GM23248 (cell line): ENCODE data around the gene HERC4. TPM values are rescaled to one million over a fixed set of nuclear protein-coding genes. Genes with fewer than 3 reads are reported as not detected.
A peak's percentile ranks its signal among the peaks of the same experiment; 100 is the strongest.

Experiments used
- DNase-seq: peaks from one replicate; pipeline ENCODE4 v3.0.0-alpha.2; 2015
- H2AFZ ChIP-seq: fragments of 200-600 bp; sonication (generic); 2 replicates; pipeline ENCODE4 v1.6.1; 2016; ENCODE audit warnings: antibody characterized with exemption
- H3F3A ChIP-seq: fragments of 200-600 bp; sonication (generic); 2 replicates; pipeline ENCODE4 v1.6.1; 2016; ENCODE audit warnings: mild to moderate bottlenecking, antibody characterized with exemption, mixed run types; ENCODE audit not compliant: insufficient read depth
- H3K27ac ChIP-seq: fragments of 200-600 bp; sonication (generic); 2 replicates; pipeline ENCODE4 v1.5.1; 2016; ENCODE audit warnings: mild to moderate bottlenecking
- H3K27me3 ChIP-seq: fragments of 200-600 bp; sonication (generic); replicated peaks from 2 replicates; pipeline ENCODE4 v1.6.1; 2016; ENCODE audit warnings: mild to moderate bottlenecking; ENCODE audit not compliant: insufficient read depth
- H3K36me3 ChIP-seq: fragments of 200-600 bp; sonication (generic); 2 replicates; pipeline ENCODE4 v1.6.1; 2016; ENCODE audit warnings: low read depth, mild to moderate bottlenecking
- H3K4me1 ChIP-seq: fragments of 200-600 bp; sonication (generic); 2 replicates; pipeline ENCODE4 v1.6.1; 2016; ENCODE audit warnings: mild to moderate bottlenecking; ENCODE audit not compliant: insufficient read depth
- H3K4me2 ChIP-seq: fragments of 200-600 bp; sonication (generic); one replicate; pipeline ENCODE4 v1.6.1; 2016; ENCODE audit warnings: mild to moderate bottlenecking; ENCODE audit not compliant: unreplicated experiment
- H3K4me3 ChIP-seq: fragments of 200-600 bp; sonication (generic); 2 replicates; pipeline ENCODE4 v1.5.1; 2016; ENCODE audit warnings: mild to moderate bottlenecking
- H3K79me2 ChIP-seq: fragments of 200-600 bp; sonication (generic); 2 replicates; pipeline ENCODE4 v1.6.1; 2016; ENCODE audit warnings: mild to moderate bottlenecking; ENCODE audit not compliant: insufficient read depth
- H3K9ac ChIP-seq: fragments of 200-600 bp; sonication (generic); 2 replicates; pipeline ENCODE4 v1.6.1; 2016; ENCODE audit warnings: mild to moderate bottlenecking
- H3K9me2 ChIP-seq: fragments of 200-600 bp; sonication (generic); 2 replicates; pipeline ENCODE4 v1.6.1; 2016; ENCODE audit warnings: mixed run types, mild to moderate bottlenecking, moderate library complexity; ENCODE audit not compliant: insufficient read depth
- H3K9me3 ChIP-seq: fragments of 200-600 bp; sonication (generic); one replicate; pipeline ENCODE4 v1.6.1; 2017; ENCODE audit warnings: low read depth
- H4K20me1 ChIP-seq: fragments of 200-600 bp; sonication (generic); 2 replicates; pipeline ENCODE4 v1.6.0; 2016; ENCODE audit not compliant: insufficient read depth
- EZH2 ChIP-seq: fragments of 200-600 bp; sonication (generic); IDR thresholded peaks from 2 replicates; pipeline ENCODE4 v1.6.1; 2018; ENCODE audit warnings: antibody characterized with exemption, mild to moderate bottlenecking; ENCODE audit not compliant: insufficient read depth, poor library complexity, severe bottlenecking
- EZH2phosphoT487 ChIP-seq: fragments of 200-600 bp; sonication (generic); IDR thresholded peaks from 2 replicates; pipeline ENCODE4 v1.6.1; 2018; ENCODE audit warnings: antibody characterized with exemption, moderate library complexity, mild to moderate bottlenecking, low read depth; ENCODE audit not compliant: insufficient read depth
- WGBS, 2 experiments: methylation state at CpG; one replicate each; pipeline ENCODE4 v1.1.6; 2015 to 2017; ENCODE audit warnings: low lambda C conversion rate in 2 of 2, low coverage in 1 of 2; ENCODE audit errors: missing lambda C conversion rate in 2 of 2; 5-methylcytosine and 5-hydroxymethylcytosine counted together
- in situ Hi-C: fragments of 300-500 bp; cut with MboI; formaldehyde crosslinking; loops from 2 replicates; pipeline ENCODE4 v1.15.0; 2020
- polyA plus RNA-seq: library from polyadenylated mRNA; unstranded; fragments of >200 nt; fragmentation: Nextera tagmentation; extraction: Ambion mirVana; gene quantifications from 2 replicates; pipeline ENCODE4 v1.2.1, GENCODE V29; 2016
- total RNA-seq: library from RNA; depleted of rRNA; stranded (reverse); fragments of >200 nt; shearing (Covaris generic); gene quantifications from 2 replicates; pipeline ENCODE4 v1.2.3, GENCODE V29; 2014

HERC4 gene
- total and polyA plus RNA-seq, 2 experiments from 2014 or later: 127 to 228 TPM

DNA sequence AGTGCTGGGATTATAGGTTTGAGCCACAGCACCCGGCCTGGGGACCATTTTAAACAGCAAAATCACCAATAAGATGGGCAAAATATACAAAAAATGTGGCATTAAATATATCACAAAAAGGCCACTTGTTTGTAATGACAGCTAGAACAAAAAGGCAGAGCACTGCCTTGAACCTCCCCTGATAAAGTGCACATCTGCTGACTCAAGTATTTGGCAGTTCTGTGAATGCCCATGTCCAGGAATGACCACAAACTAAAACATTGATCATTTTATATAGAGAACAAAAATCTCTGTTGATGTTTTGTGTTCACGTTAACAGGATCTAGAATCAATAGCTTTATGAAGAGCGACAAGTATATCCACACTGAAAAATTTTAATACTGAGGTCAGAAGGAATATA, 21.5 kb downstream of the HERC4 start:
- Histone ChIP-seq H3K9ac (no peak overlapping the region), H2AFZ (no peak overlapping the region), H3K27me3 (no peaks in the 10 kb centered on the region), H3K4me2 (no peak overlapping the region), H3F3A (peaks cover 88% of the 10 kb centered on the region), H3K36me3 (peaks cover 73% of the 10 kb centered on the region), H3K79me2 (peaks cover 100% of the 10 kb centered on the region), H3K9me2 (no peaks in the 10 kb centered on the region), H3K4me3 (no peak overlapping the region), H3K9me3 (no peaks in the 10 kb centered on the region), H3K4me1 (peaks cover 33% of the 10 kb centered on the region), H3K27ac (peak overlapping the region; percentile 40), H4K20me1 (peaks cover 5% of the 10 kb centered on the region; the same call in 1 of the 2 replicates)
- DNase-seq: peak; percentile 39
- WGBS, 2 experiments: 89 to 92% methylated on average over 3 of the region's 3 CpGs
- no peak for TF ChIP-seq EZH2
- no peak for TF ChIP-seq EZH2phosphoT487
- in situ Hi-C loops: no loop called here

DNA sequence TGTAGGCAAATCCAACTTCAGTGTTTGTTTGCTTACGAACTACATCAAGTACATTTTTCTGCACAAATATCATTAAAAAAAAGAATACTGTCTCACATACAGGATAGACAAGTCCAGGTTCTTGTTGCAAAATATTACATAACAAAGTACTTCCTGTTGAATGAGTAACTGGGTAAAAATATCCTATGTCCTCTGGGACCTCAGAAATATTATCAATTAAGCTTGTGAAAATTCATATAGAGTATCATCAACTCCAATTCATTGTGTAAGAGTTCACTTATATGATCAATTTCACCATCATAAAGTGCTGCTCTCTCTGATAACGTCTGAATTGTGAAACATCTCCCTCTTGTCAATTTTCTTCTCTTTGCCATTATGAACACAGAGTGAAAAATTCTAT, 22.6 kb downstream of the HERC4 start:
- Histone ChIP-seq H3F3A (peaks cover 88% of the 10 kb centered on the region), H3K79me2 (peaks cover 100% of the 10 kb centered on the region), H3K9me3 (no peaks in the 10 kb centered on the region), H3K4me3 (no peak overlapping the region), H3K27ac (peak overlapping the region; percentile 40), H4K20me1 (peaks cover 5% of the 10 kb centered on the region; the same call in 1 of the 2 replicates), H3K4me2 (peak overlapping the region; percentile 5), H3K27me3 (no peaks in the 10 kb centered on the region), H2AFZ (no peak overlapping the region), H3K9me2 (no peaks in the 10 kb centered on the region), H3K9ac (peak overlapping the region; percentile 12; the same call in 1 of the 2 replicates), H3K36me3 (peaks cover 67% of the 10 kb centered on the region), H3K4me1 (peaks cover 28% of the 10 kb centered on the region)
- WGBS, 2 experiments: 94 to 95% methylated on average over 2 of the region's 2 CpGs
- TF ChIP-seq EZH2phosphoT487 (no peak), EZH2 (no peak)
- in situ Hi-C loops: no loop called here
- DNase-seq: peak; percentile 35

GRCh38 chr10:68049289-68050078, 25.6 kb downstream of the HERC4 start:
- Histone ChIP-seq H4K20me1 (peaks cover 5% of the 10 kb centered on the region; the same call in 1 of the 2 replicates), H3K9ac (no peak overlapping the region), H3K79me2 (peaks cover 100% of the 10 kb centered on the region), H3K4me2 (no peak overlapping the region), H3K9me2 (no peaks in the 10 kb centered on the region), H3K27ac (peak overlapping the region; percentile 34), H3K4me1 (peaks cover 41% of the 10 kb centered on the region), H3K36me3 (peaks cover 55% of the 10 kb centered on the region), H3F3A (peaks cover 91% of the 10 kb centered on the region), H2AFZ (no peak overlapping the region), H3K9me3 (no peaks in the 10 kb centered on the region), H3K4me3 (no peak overlapping the region), H3K27me3 (no peaks in the 10 kb centered on the region)
- in situ Hi-C loops: no loop called here
- WGBS, 2 experiments: 92 to 93% methylated on average over 8 of the region's 8 CpGs
- DNase-seq: no peak
- TF ChIP-seq EZH2phosphoT487 (no peak), EZH2 (no peak)

GRCh38 chr10:68047554-68048327, 27.3 kb downstream of the HERC4 start:
- H4K20me1 ChIP-seq: no peaks in the 10 kb centered on the region; the same call in 1 of the 2 replicates
- in situ Hi-C loops: no loop called here
- H3K4me1 ChIP-seq: peaks cover 39% of the 10 kb centered on the region
- DNase-seq: peak; percentile 17
- H3K27ac ChIP-seq: peak overlapping the region; percentile 34
- H3K27me3 ChIP-seq: no peaks in the 10 kb centered on the region
- no peak overlapping the region for H3K9ac ChIP-seq
- H3K9me3 ChIP-seq: no peaks in the 10 kb centered on the region
- H3K9me2 ChIP-seq: no peaks in the 10 kb centered on the region
- TF ChIP-seq EZH2 (no peak), EZH2phosphoT487 (no peak)
- no peak overlapping the region for H3K4me3 ChIP-seq
- H3K79me2 ChIP-seq: peaks cover 99% of the 10 kb centered on the region
- H3F3A ChIP-seq: peaks cover 89% of the 10 kb centered on the region
- no peak overlapping the region for H2AFZ ChIP-seq
- peaks cover 50% of the 10 kb centered on the region for H3K36me3 ChIP-seq
- no peak overlapping the region for H3K4me2 ChIP-seq
- WGBS, 2 experiments: 90 to 93% methylated on average over 3 of the region's 3 CpGs
